ENCODE data around the gene NR2F6.

DNA sequence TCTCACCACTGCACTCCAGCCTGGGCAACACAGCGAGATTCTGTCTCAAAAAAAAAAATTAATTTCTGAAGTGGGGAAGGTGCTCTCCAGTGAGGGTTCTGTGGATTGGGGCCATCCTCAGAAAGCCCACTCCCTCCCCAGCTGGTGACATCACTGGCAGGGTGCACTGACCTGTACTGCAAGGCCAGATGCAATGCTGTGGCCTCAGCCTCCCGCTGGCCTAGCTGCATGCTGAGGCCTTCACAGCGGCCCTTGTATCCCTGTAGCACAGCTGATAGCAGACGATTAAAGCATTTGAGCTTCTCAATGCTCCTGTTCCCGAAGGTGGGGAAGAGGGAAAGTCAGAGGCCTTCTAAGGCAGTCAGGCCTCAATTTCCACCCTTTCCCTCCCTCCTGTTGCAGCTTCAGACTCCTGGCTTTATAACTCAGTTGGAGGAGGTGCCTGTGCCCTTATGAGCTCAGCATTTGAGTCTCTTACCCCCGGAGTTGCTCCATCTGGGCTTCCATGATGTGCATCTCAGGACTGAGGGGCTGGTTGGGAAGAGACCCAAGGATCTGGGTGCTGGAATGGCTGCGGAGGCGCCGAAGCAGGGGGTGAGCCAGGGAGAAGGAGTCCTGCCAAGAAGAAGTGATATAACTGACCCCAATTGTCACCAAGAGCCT lies 13.5 kb upstream of the NR2F6 start:
- TF ChIP-seq, protein P1, sequence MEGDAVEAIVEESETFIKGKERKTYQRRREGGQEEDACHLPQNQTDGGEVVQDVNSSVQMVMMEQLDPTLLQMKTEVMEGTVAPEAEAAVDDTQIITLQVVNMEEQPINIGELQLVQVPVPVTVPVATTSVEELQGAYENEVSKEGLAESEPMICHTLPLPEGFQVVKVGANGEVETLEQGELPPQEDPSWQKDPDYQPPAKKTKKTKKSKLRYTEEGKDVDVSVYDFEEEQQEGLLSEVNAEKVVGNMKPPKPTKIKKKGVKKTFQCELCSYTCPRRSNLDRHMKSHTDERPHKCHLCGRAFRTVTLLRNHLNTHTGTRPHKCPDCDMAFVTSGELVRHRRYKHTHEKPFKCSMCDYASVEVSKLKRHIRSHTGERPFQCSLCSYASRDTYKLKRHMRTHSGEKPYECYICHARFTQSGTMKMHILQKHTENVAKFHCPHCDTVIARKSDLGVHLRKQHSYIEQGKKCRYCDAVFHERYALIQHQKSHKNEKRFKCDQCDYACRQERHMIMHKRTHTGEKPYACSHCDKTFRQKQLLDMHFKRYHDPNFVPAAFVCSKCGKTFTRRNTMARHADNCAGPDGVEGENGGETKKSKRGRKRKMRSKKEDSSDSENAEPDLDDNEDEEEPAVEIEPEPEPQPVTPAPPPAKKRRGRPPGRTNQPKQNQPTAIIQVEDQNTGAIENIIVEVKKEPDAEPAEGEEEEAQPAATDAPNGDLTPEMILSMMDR (IDR thresholded peaks at IDR 0.05; ENCODE audit: low read depth, low read length, poor library complexity, severe bottlenecking), result no peak
- TF ChIP-seq EZH2phosphoT487 (IDR thresholded peaks at IDR 0.05; ENCODE audit: borderline replicate concordance, low read length), result no peak
